ENCODE data around the gene ZNF536.

DNA sequence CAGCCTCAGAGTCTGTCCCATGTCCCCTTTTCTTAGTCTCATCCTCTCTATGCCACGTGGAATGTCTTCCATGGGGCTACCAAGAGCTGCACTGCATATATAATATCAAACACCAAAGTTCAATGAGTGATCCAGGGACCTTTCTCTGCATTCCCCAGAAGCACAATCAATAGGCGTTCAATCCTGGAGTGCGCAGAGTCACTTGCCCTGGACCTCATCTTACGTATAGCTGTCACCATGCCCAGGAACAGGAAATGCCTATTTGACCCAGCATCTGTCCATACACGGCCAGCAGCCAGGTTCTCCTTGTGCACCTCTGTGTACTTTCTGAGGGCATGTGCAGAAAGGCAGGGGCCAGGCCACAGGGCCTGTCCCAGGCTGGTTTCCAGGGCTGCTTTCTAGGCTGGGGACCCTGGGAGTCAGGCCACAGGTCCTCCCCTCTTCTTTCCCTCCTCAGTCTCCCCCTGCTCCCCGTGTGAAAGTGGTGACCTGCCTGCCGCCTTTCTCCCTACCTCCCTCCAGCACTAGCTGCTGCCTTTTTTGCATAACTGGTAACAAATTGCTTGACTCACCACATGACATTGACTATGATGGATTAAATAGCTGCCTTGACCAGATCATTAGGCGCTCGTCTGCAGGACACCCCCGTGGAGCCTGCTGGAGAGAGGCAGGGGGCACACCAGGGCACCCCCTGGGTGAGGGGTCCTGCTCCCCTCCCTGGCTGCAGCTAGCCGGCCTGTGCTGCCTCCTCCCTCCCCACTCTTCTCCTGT lies 222.0 kb downstream of the ZNF536 start:
- TF ChIP-seq POLR2A (IDR thresholded peaks at IDR 0.05) = no peak
- TF ChIP-seq, protein P1, sequence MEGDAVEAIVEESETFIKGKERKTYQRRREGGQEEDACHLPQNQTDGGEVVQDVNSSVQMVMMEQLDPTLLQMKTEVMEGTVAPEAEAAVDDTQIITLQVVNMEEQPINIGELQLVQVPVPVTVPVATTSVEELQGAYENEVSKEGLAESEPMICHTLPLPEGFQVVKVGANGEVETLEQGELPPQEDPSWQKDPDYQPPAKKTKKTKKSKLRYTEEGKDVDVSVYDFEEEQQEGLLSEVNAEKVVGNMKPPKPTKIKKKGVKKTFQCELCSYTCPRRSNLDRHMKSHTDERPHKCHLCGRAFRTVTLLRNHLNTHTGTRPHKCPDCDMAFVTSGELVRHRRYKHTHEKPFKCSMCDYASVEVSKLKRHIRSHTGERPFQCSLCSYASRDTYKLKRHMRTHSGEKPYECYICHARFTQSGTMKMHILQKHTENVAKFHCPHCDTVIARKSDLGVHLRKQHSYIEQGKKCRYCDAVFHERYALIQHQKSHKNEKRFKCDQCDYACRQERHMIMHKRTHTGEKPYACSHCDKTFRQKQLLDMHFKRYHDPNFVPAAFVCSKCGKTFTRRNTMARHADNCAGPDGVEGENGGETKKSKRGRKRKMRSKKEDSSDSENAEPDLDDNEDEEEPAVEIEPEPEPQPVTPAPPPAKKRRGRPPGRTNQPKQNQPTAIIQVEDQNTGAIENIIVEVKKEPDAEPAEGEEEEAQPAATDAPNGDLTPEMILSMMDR (IDR thresholded peaks at IDR 0.05) = no peak
